SK-N-SH (cell line): ENCODE data around the gene SCN2A. TPM values are rescaled to one million over a fixed set of nuclear protein-coding genes. Genes with fewer than 3 reads are reported as not detected.

ENCODE experiments used
- CTCF ChIA-PET: fragments of 300-600, 350-600 bp; formaldehyde crosslinking; extraction: SDS; loops from one replicate; lab custom pipeline; 2021; lab: Yijun Ruan, JAX
- POLR2A ChIA-PET: fragments of 350-600 bp; sonication (Branson Sonifier 250); formaldehyde crosslinking; extraction: SDS; loops from one replicate; lab custom pipeline; 2020; ENCODE audit warnings: antibody characterized with exemption, inconsistent platforms; lab: Yijun Ruan, JAX
- DNase-seq: peaks from one replicate; pipeline ENCODE4 v3.0.0; 2012
- H2AFZ ChIP-seq: fragments of 200-600 bp; sonication (generic); 2 replicates; pipeline ENCODE4 v1.8.1; 2016; ENCODE audit warnings: antibody characterized with exemption, mild to moderate bottlenecking, low read depth
- H3F3A ChIP-seq: fragments of 200-600 bp; sonication (generic); replicated peaks from 2 replicates; pipeline ENCODE3; 2016; ENCODE audit warnings: antibody characterized with exemption, mild to moderate bottlenecking; ENCODE audit not compliant: insufficient read depth
- H3K27ac ChIP-seq, 2 experiments: fragments of 200-500 bp in 1 of 2; fragments of 200-600 bp in 1 of 2; sonication (Bioruptor generic) in 1 of 2; sonication (generic), shearing (Covaris generic) in 1 of 2; 2 replicates each; pipeline versions ENCODE4 v1.5.1 to v1.6.1; 2014 to 2016; ENCODE audit warnings: low read depth in 2 of 2, inconsistent platforms in 1 of 2, low read length in 1 of 2, mild to moderate bottlenecking in 1 of 2, mixed read lengths in 1 of 2
- H3K27me3 ChIP-seq: fragments of 200-600 bp; sonication (generic), shearing (Covaris generic); 2 replicates; pipeline ENCODE4 v1.6.1; 2016; ENCODE audit warnings: mixed run types; ENCODE audit not compliant: insufficient read depth
- H3K36me3 ChIP-seq, 2 experiments: fragments of 200-500 bp in 1 of 2; fragments of 200-600 bp in 1 of 2; sonication (Bioruptor generic) in 1 of 2; sonication (generic) in 1 of 2; replicated peaks in 1 of 2; 2 replicates each; pipeline versions ENCODE3 to v1.5.1; 2014 to 2016; ENCODE audit warnings: low read length in 1 of 2, mild to moderate bottlenecking in 1 of 2; ENCODE audit not compliant: insufficient read depth in 2 of 2, control insufficient read depth in 1 of 2
- H3K4me1 ChIP-seq, 2 experiments: fragments of 200-500 bp in 1 of 2; fragments of 200-600 bp in 1 of 2; sonication (Bioruptor generic) in 1 of 2; sonication (generic), shearing (Covaris generic) in 1 of 2; 2 replicates each; pipeline versions ENCODE4 v1.5.1 to v1.6.1; 2014 to 2016; ENCODE audit warnings: low read depth in 1 of 2, low read length in 1 of 2, mixed run types in 1 of 2; ENCODE audit not compliant: insufficient read depth in 2 of 2, control insufficient read depth in 1 of 2
- H3K4me2 ChIP-seq: fragments of 200-600 bp; sonication (generic), shearing (Covaris generic); 2 replicates; pipeline ENCODE4 v1.6.1; 2017; ENCODE audit warnings: mixed run types
- H3K4me3 ChIP-seq, 2 experiments: fragments of 200-500 bp in 1 of 2; fragments of 200-600 bp in 1 of 2; sonication (Bioruptor generic) in 1 of 2; sonication (generic), shearing (Covaris generic) in 1 of 2; 2 replicates each; pipeline versions ENCODE4 v1.5.1 to v1.8.1; 2014 to 2016; ENCODE audit warnings: low read depth in 2 of 2, inconsistent platforms in 1 of 2, low read length in 1 of 2, mild to moderate bottlenecking in 1 of 2, mixed read lengths in 1 of 2, moderate library complexity in 1 of 2
- H3K79me2 ChIP-seq: fragments of 200-600 bp; sonication (generic); 2 replicates; pipeline ENCODE4 v1.8.1; 2017; ENCODE audit warnings: mild to moderate bottlenecking; ENCODE audit not compliant: insufficient read depth
- H3K9ac ChIP-seq: fragments of 200-600 bp; sonication (generic); 2 replicates; pipeline ENCODE4 v1.6.1; 2017; ENCODE audit warnings: mixed run types
- H3K9me2 ChIP-seq: fragments of 200-600 bp; sonication (generic); 2 replicates; pipeline ENCODE4 v1.6.1; 2017; ENCODE audit warnings: mixed run types
- H3K9me3 ChIP-seq: fragments of 200-600 bp; sonication (generic); 2 replicates; pipeline ENCODE4 v1.6.1; 2017; ENCODE audit warnings: mixed run types, mild to moderate bottlenecking, moderate library complexity
- H4K20me1 ChIP-seq: fragments of 200-600 bp; sonication (generic); 2 replicates; pipeline ENCODE4 v1.6.1; 2017; ENCODE audit warnings: mild to moderate bottlenecking, mixed run types; ENCODE audit not compliant: insufficient read depth
- CHD2 ChIP-seq: fragments of 150-350 bp; IDR thresholded peaks from 2 replicates; pipeline ENCODE4 v1.6.1; 2018; ENCODE audit warnings: low read length; ENCODE audit not compliant: partially characterized antibody
- EP300 ChIP-seq, 2 experiments: IDR thresholded peaks; 2 replicates each; pipeline versions ENCODE4 v1.4.0 to v1.6.1; 2012; ENCODE audit warnings: borderline replicate concordance in 1 of 2, low read depth in 1 of 2, low read length in 1 of 2
- EZH2phosphoT487 ChIP-seq: fragments of 200-600 bp; sonication (generic); IDR thresholded peaks from 2 replicates; pipeline ENCODE4 v1.6.1; 2017; ENCODE audit warnings: low read depth, mixed run types, mild to moderate bottlenecking, antibody characterized with exemption, moderate library complexity, borderline replicate concordance
- FOXM1 ChIP-seq: IDR thresholded peaks from 2 replicates; pipeline ENCODE4 v1.4.0; 2012; ENCODE audit warnings: low read depth, mild to moderate bottlenecking
- GABPA ChIP-seq: IDR thresholded peaks from 2 replicates; pipeline ENCODE4 v1.4.0; 2012; ENCODE audit warnings: low read depth, mild to moderate bottlenecking
- GATA2 ChIP-seq: sonication (generic); formaldehyde crosslinking; IDR thresholded peaks from 2 replicates; pipeline ENCODE4 v1.5.0; 2020; ENCODE audit warnings: mild to moderate bottlenecking, missing genetic modification reagents
- IRF3 ChIP-seq: fragments of 150-350 bp; IDR thresholded peaks from 2 replicates; pipeline ENCODE4 v1.6.1; 2016; ENCODE audit warnings: mild to moderate bottlenecking, low read depth, low read length
- JUND ChIP-seq: IDR thresholded peaks from 2 replicates; pipeline ENCODE4 v1.4.0; 2012
- MAX ChIP-seq: IDR thresholded peaks from 2 replicates; pipeline ENCODE4 v1.4.0; 2012; ENCODE audit warnings: low read depth
- MEF2A ChIP-seq: IDR thresholded peaks from 2 replicates; pipeline ENCODE4 v1.4.0; 2012; ENCODE audit warnings: low read depth, borderline replicate concordance
- NFIC ChIP-seq: IDR thresholded peaks from 2 replicates; pipeline ENCODE4 v1.4.0; 2012; ENCODE audit warnings: borderline replicate concordance
- NRF1 ChIP-seq: IDR thresholded peaks from 2 replicates; pipeline ENCODE4 v1.6.1; 2012; ENCODE audit warnings: low read depth, mild to moderate bottlenecking, low read length
- RAD21 ChIP-seq: IDR thresholded peaks from 2 replicates; pipeline ENCODE4 v1.6.1; 2012; ENCODE audit warnings: mild to moderate bottlenecking, low read length
- RCOR1 ChIP-seq: fragments of 150-350 bp; IDR thresholded peaks from 2 replicates; pipeline ENCODE4 v1.6.1; 2017; ENCODE audit warnings: antibody characterized with exemption, low read length
- TAF1 ChIP-seq: IDR thresholded peaks from 2 replicates; pipeline ENCODE4 v1.6.1; 2012; ENCODE audit warnings: low read depth, mild to moderate bottlenecking, low read length, moderate library complexity, borderline replicate concordance
- YY1 ChIP-seq: IDR thresholded peaks from 2 replicates; pipeline ENCODE4 v1.4.0; 2012; ENCODE audit warnings: low read depth, mild to moderate bottlenecking
- WGBS: methylation state at CpG from one replicate; pipeline ENCODE4 v1.1.6; 2017; ENCODE audit warnings: low lambda C conversion rate; 5-methylcytosine and 5-hydroxymethylcytosine counted together
- polyA plus RNA-seq, 3 experiments: library from polyadenylated mRNA; depleted of rRNA; stranded (reverse); fragments of >200 nt; gene quantifications; 2 replicates each; pipeline ENCODE4 v1.2.3, GENCODE V29; 2012
- TF ChIP-seq, protein P1 (sequence below): IDR thresholded peaks from 2 replicates; pipeline ENCODE4 v1.6.1; 2012; ENCODE audit warnings: mild to moderate bottlenecking, low read depth, low read length, moderate library complexity
- TF ChIP-seq, protein P2 (sequence below): IDR thresholded peaks from 2 replicates; pipeline ENCODE4; 2012

SCN2A gene
- polyA plus RNA-seq, 1 of the 3 experiments (the other 2 are of a cell fraction), result 5.1 TPM

GRCh38 chr2:165420231-165420630 lies 181.0 kb downstream of the SCN2A start:
- Histone ChIP-seq H3K27ac (no peak overlapping the region), H3K9ac (no peak overlapping the region), H3K9me2 (no peaks in the 10 kb centered on the region), H3K36me3 (no peaks in the 10 kb centered on the region), H4K20me1 (no peaks in the 10 kb centered on the region), H3F3A (no peaks in the 10 kb centered on the region), H3K79me2 (no peaks in the 10 kb centered on the region), H3K27me3 (no peaks in the 10 kb centered on the region), H3K9me3 (no peaks in the 10 kb centered on the region), H2AFZ (no peak overlapping the region), H3K4me1 (no peaks in the 10 kb centered on the region), H3K4me3 (no peak overlapping the region), H3K4me2 (no peak overlapping the region)
- DNase-seq, result no peak
- ChIA-PET CTCF (interaction anchor here (1.3 kb wide), 1 partner anchor 19 kb away, joined by 4 read pairs; no protein-coding TSS in a partner anchor), POLR2A (no interaction called here)
- TF ChIP-seq MAX, result no peak
- TF ChIP-seq IRF3, result no peak
- no peak for TF ChIP-seq JUND
- TF ChIP-seq, protein P1, sequence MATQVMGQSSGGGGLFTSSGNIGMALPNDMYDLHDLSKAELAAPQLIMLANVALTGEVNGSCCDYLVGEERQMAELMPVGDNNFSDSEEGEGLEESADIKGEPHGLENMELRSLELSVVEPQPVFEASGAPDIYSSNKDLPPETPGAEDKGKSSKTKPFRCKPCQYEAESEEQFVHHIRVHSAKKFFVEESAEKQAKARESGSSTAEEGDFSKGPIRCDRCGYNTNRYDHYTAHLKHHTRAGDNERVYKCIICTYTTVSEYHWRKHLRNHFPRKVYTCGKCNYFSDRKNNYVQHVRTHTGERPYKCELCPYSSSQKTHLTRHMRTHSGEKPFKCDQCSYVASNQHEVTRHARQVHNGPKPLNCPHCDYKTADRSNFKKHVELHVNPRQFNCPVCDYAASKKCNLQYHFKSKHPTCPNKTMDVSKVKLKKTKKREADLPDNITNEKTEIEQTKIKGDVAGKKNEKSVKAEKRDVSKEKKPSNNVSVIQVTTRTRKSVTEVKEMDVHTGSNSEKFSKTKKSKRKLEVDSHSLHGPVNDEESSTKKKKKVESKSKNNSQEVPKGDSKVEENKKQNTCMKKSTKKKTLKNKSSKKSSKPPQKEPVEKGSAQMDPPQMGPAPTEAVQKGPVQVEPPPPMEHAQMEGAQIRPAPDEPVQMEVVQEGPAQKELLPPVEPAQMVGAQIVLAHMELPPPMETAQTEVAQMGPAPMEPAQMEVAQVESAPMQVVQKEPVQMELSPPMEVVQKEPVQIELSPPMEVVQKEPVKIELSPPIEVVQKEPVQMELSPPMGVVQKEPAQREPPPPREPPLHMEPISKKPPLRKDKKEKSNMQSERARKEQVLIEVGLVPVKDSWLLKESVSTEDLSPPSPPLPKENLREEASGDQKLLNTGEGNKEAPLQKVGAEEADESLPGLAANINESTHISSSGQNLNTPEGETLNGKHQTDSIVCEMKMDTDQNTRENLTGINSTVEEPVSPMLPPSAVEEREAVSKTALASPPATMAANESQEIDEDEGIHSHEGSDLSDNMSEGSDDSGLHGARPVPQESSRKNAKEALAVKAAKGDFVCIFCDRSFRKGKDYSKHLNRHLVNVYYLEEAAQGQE, result no peak
- TF ChIP-seq GATA2 (CRISPR knock-in tag), result no peak

DNA sequence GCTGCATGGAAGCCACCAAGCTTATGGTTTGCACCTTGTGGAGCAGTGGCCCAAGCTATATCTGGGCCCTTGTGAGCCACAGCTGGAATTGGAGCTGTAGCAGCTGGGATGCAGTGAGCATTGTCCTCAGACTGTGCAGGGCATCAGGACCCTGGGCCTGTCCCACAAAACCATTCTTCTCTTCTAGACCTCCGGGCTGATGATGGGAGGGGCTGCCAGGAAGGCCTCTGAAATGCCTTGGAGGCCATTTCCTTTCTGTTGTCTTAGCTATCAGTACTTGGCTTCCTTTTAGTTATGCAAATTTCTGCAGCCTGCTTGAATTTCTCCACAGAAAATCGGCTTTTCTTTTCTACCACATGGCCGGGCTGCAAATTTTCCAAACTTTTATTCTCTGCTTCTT lies 183.9 kb downstream of the SCN2A start:
- Histone ChIP-seq H2AFZ (no peak overlapping the region), H4K20me1 (no peaks in the 10 kb centered on the region), H3K9me2 (no peaks in the 10 kb centered on the region), H3F3A (no peaks in the 10 kb centered on the region), H3K9ac (no peak overlapping the region), H3K4me2 (no peak overlapping the region), H3K4me3 (no peak overlapping the region), H3K9me3 (no peaks in the 10 kb centered on the region), H3K27ac (no peak overlapping the region), H3K79me2 (no peaks in the 10 kb centered on the region), H3K36me3 (no peaks in the 10 kb centered on the region), H3K4me1 (no peaks in the 10 kb centered on the region), H3K27me3 (no peaks in the 10 kb centered on the region)
- 63% methylated on average over 3 of the region's 3 CpGs for WGBS
- DNase-seq, result no peak
- ChIA-PET CTCF (interaction anchor here (0.7 kb wide), 1 partner anchor 12 kb away, joined by 3 read pairs; no protein-coding TSS in a partner anchor), POLR2A (no interaction called here)
- TF ChIP-seq MEF2A (no peak), CHD2 (no peak), FOXM1 (no peak), YY1 (no peak), EP300 (IDR thresholded peaks at IDR 0.05; ENCODE audit: borderline replicate concordance in 1 of 2, low read depth in 1 of 2, low read length in 1 of 2) (no peak), JUND (no peak), NRF1 (no peak), RCOR1 (no peak), RAD21 (no peak), GABPA (no peak), TAF1 (no peak), EZH2phosphoT487 (no peak), NFIC (no peak), MAX (no peak)
- TF ChIP-seq, protein P2, sequence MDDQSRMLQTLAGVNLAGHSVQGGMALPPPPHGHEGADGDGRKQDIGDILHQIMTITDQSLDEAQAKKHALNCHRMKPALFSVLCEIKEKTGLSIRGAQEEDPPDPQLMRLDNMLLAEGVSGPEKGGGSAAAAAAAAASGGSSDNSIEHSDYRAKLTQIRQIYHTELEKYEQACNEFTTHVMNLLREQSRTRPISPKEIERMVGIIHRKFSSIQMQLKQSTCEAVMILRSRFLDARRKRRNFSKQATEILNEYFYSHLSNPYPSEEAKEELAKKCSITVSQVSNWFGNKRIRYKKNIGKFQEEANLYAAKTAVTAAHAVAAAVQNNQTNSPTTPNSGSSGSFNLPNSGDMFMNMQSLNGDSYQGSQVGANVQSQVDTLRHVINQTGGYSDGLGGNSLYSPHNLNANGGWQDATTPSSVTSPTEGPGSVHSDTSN, result no peak
